Glutamatergic neuron (in vitro differentiated cells): Measurements from ENCODE around the gene PDE2A. TPM values are rescaled to one million over a fixed set of nuclear protein-coding genes. Genes with fewer than 3 reads are reported as not detected.
A peak's percentile ranks its signal among the peaks of the same experiment; 100 is the strongest.

Experiments
- DNase-seq: peaks from one replicate; pipeline ENCODE4 v3.0.0; 2022
- H3K27ac Mint-ChIP-seq: one replicate; pipeline ENCODE4 v1.8.0; 2020; ENCODE audit warnings: mild to moderate bottlenecking, mixed read lengths, inconsistent platforms; ENCODE audit not compliant: unreplicated experiment
- H3K27me3 Mint-ChIP-seq: one replicate; pipeline ENCODE4 v1.8.0; 2020; ENCODE audit warnings: mild to moderate bottlenecking, moderate library complexity, mixed read lengths, inconsistent platforms; ENCODE audit not compliant: unreplicated experiment
- H3K36me3 Mint-ChIP-seq: one replicate; pipeline ENCODE4 v1.8.0; 2020; ENCODE audit warnings: mild to moderate bottlenecking, mixed read lengths, inconsistent platforms; ENCODE audit not compliant: unreplicated experiment
- H3K4me1 Mint-ChIP-seq: one replicate; pipeline ENCODE4 v1.8.0; 2020; ENCODE audit warnings: mild to moderate bottlenecking, low read depth, mixed read lengths, inconsistent platforms; ENCODE audit not compliant: unreplicated experiment
- H3K4me3 Mint-ChIP-seq: one replicate; pipeline ENCODE4 v1.8.0; 2020; ENCODE audit warnings: mild to moderate bottlenecking, mixed read lengths, inconsistent platforms; ENCODE audit not compliant: unreplicated experiment
- H3K9me3 Mint-ChIP-seq: one replicate; pipeline ENCODE4 v1.8.0; 2020; ENCODE audit warnings: mild to moderate bottlenecking, moderate library complexity, mixed read lengths, inconsistent platforms; ENCODE audit not compliant: unreplicated experiment
- CTCF ChIP-seq: fragments of 200-600 bp; sonication (generic); IDR thresholded peaks from one replicate; pipeline ENCODE4 v1.5.0; 2021; ENCODE audit not compliant: partially characterized antibody, unreplicated experiment
- total RNA-seq: library from RNA; stranded (reverse); fragmentation: NEBNext Ultra II Directional; extraction: Animal tissue kit (Norgen Biotek cat#: 25700); gene quantifications from one replicate; pipeline ENCODE4 v1.2.1, GENCODE V29; 2021; ENCODE audit not compliant: unreplicated experiment

The PDE2A gene
- total RNA-seq, 1 donor from 2014 or later, result 16.9 TPM

DNA sequence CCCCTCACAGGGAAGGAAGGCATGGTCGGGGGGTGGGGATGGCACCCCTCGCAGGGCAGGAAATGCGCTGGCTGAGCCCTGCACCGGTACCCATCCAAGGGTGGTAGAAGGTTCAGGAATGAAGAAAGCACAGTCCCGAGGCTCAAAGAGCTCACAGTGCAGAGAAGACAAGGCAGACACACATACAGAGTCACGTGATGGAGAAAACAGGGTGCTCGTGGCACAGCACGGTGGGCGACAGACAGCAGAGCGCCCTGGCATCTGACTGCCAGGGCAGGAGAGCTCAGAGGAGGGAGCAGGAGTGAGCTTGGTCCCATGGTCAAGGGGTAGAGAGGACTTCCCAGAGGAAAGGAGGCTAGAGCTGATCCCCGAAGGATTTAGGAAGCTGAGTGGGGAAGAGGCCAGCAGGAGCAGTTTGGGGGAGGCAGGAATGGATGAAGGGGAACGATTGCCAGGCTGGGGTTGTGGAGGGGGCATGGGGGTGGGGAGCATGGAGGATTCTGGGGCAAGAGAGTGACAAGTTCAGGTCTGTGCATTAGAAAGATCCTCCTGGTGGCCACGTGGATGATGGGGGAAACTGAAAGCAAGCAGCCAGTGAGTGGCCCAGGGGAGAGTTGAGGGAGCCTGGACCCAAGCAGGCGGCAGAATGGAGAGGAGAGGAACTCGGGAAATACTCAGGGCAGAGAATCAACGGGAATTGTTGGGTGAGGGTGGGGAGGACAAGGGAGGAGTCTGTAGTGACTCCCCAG is 43.9 kb downstream of the PDE2A start:
- Mint-ChIP-seq H3K4me3 (peak overlapping the region; percentile 46), H3K27ac (peak overlapping the region; percentile 15), H3K4me1 (peaks cover 26% of the 10 kb centered on the region), H3K36me3 (no peaks in the 10 kb centered on the region), H3K27me3 (peaks cover 13% of the 10 kb centered on the region), H3K9me3 (peaks cover 9% of the 10 kb centered on the region)
- no peak for DNase-seq
- no peak for TF ChIP-seq CTCF

DNA sequence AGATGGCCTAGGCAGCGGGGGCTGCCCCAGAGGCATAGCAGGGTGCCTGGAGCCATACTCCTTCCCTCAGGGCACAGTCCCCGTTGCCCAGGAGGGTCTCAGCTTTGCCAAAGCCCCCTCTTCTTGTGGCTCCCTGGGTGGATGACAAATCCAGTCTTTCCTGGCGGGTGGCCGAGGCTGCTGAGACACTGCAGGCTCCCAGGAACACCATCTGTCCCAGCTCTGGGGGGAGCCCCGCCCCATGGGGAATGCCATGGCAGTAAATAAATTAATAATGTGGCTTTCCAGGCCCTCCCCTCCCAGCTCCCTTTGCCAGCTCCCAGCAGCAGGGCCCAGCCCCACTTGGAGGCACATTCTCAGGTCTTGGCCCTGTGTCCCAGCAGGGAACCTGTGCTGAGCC is 45.0 kb downstream of the PDE2A start:
- Mint-ChIP-seq H3K4me3 (no peak overlapping the region), H3K27ac (peak overlapping the region; percentile 20), H3K4me1 (peaks cover 24% of the 10 kb centered on the region), H3K9me3 (peaks cover 10% of the 10 kb centered on the region), H3K27me3 (peaks cover 16% of the 10 kb centered on the region), H3K36me3 (peaks cover 3% of the 10 kb centered on the region)
- peak; percentile 44 for DNase-seq
- no peak for TF ChIP-seq CTCF

- no peak overlapping the region for H3K4me3 Mint-ChIP-seq
- peaks cover 3% of the 10 kb centered on the region for H3K36me3 Mint-ChIP-seq
- DNase-seq, result no peak
- H3K4me1 Mint-ChIP-seq, result peaks cover 23% of the 10 kb centered on the region
- H3K27me3 Mint-ChIP-seq, result peaks cover 23% of the 10 kb centered on the region
- peaks cover 11% of the 10 kb centered on the region for H3K9me3 Mint-ChIP-seq
- no peak for TF ChIP-seq CTCF
- no peak overlapping the region for H3K27ac Mint-ChIP-seq
Measured at GRCh38 chr11:72627594-72628281, 46.5 kb downstream of the PDE2A start.

GRCh38 chr11:72626414-72626936 is 47.7 kb downstream of the PDE2A start:
- Mint-ChIP-seq H3K27ac (no peak overlapping the region), H3K9me3 (peaks cover 16% of the 10 kb centered on the region), H3K4me3 (no peak overlapping the region), H3K36me3 (peaks cover 3% of the 10 kb centered on the region), H3K4me1 (peaks cover 19% of the 10 kb centered on the region), H3K27me3 (peaks cover 23% of the 10 kb centered on the region)
- DNase-seq, result no peak
- TF ChIP-seq CTCF, result no peak
